ENCODE results near the gene HELZ.

The HELZ gene

GRCh38 chr17:67059372-67059771, 185.6 kb downstream of the HELZ start:
- H3K9me3 ChIP-seq: no peaks in the 10 kb centered on the region
- in situ Hi-C loops (cut with MboI; ENCODE audit: low sequenced_read_pairs): no loop called here
- no peaks in the 10 kb centered on the region for H3K36me3 ChIP-seq (replicated peaks)
- H3K4me1 ChIP-seq: no peaks in the 10 kb centered on the region
- DNase-seq (ENCODE audit: low spot score in 2 of 2): no peak
- no peaks in the 10 kb centered on the region for H3K27me3 ChIP-seq (ENCODE audit: low read depth)
- no peak overlapping the region for H3K4me3 ChIP-seq

- no peak for DNase-seq (ENCODE audit: low spot score in 2 of 2)
- no peaks in the 10 kb centered on the region for H3K36me3 ChIP-seq (replicated peaks)
- H3K4me3 ChIP-seq: no peak overlapping the region
- H3K4me1 ChIP-seq: no peaks in the 10 kb centered on the region
- no peaks in the 10 kb centered on the region for H3K9me3 ChIP-seq
- in situ Hi-C loops (cut with MboI; ENCODE audit: low sequenced_read_pairs): no loop called here
- H3K27me3 ChIP-seq (ENCODE audit: low read depth): no peaks in the 10 kb centered on the region
Observed at GRCh38 chr17:67058036-67058435, 187.0 kb downstream of the HELZ start.

GRCh38 chr17:67056746-67057490, 188.1 kb downstream of the HELZ start:
- H3K4me1 ChIP-seq: no peaks in the 10 kb centered on the region
- in situ Hi-C loops (cut with MboI; ENCODE audit: low sequenced_read_pairs): no loop called here

GRCh38 chr17:67055811-67056745, 188.9 kb downstream of the HELZ start:
- Histone ChIP-seq H3K9me3 (no peaks in the 10 kb centered on the region), H3K4me1 (no peaks in the 10 kb centered on the region), H3K36me3 (replicated peaks) (no peaks in the 10 kb centered on the region), H3K4me3 (no peak overlapping the region), H3K27me3 (ENCODE audit: low read depth) (no peaks in the 10 kb centered on the region)
- in situ Hi-C loops (cut with MboI; ENCODE audit: low sequenced_read_pairs): no loop called here
- DNase-seq (ENCODE audit: low spot score in 2 of 2): no peak

More at GRCh38 chr17:67056746-67057490, 188.1 kb downstream of the HELZ start:
- Histone ChIP-seq H3K36me3 (replicated peaks) (no peaks in the 10 kb centered on the region), H3K27me3 (ENCODE audit: low read depth) (no peaks in the 10 kb centered on the region), H3K9me3 (no peaks in the 10 kb centered on the region), H3K4me3 (no peak overlapping the region)
- DNase-seq (ENCODE audit: low spot score in 2 of 2): no peak

- Histone ChIP-seq H3K4me3 (no peak overlapping the region), H3K9me3 (no peaks in the 10 kb centered on the region), H3K36me3 (replicated peaks) (no peaks in the 10 kb centered on the region), H3K27me3 (ENCODE audit: low read depth) (no peaks in the 10 kb centered on the region), H3K4me1 (no peaks in the 10 kb centered on the region)
- in situ Hi-C loops (cut with MboI; ENCODE audit: low sequenced_read_pairs): no loop called here
- DNase-seq (ENCODE audit: low spot score in 2 of 2): no peak
Observed at GRCh38 chr17:67055041-67055443, 190.0 kb downstream of the HELZ start.

GRCh38 chr17:67054608-67055007, 190.4 kb downstream of the HELZ start:
- DNase-seq (ENCODE audit: low spot score in 2 of 2): no peak
- H3K36me3 ChIP-seq (replicated peaks): no peaks in the 10 kb centered on the region
- in situ Hi-C loops (cut with MboI; ENCODE audit: low sequenced_read_pairs): no loop called here
- no peak overlapping the region for H3K4me3 ChIP-seq
- H3K9me3 ChIP-seq: no peaks in the 10 kb centered on the region
- no peaks in the 10 kb centered on the region for H3K27me3 ChIP-seq (ENCODE audit: low read depth)
- no peaks in the 10 kb centered on the region for H3K4me1 ChIP-seq

- Histone ChIP-seq H3K4me3 (no peak overlapping the region), H3K4me1 (no peaks in the 10 kb centered on the region), H3K9me3 (peaks cover 4% of the 10 kb centered on the region; the same call in 1 of the 2 replicates), H3K27me3 (ENCODE audit: low read depth) (no peaks in the 10 kb centered on the region), H3K36me3 (replicated peaks) (no peaks in the 10 kb centered on the region)
- in situ Hi-C loops (cut with MboI; ENCODE audit: low sequenced_read_pairs): no loop called here
- DNase-seq (ENCODE audit: low spot score in 2 of 2): no peak
Observed at GRCh38 chr17:67054011-67054591, 190.9 kb downstream of the HELZ start.

- in situ Hi-C loops (cut with MboI; ENCODE audit: low sequenced_read_pairs): no loop called here
- Histone ChIP-seq H3K27me3 (ENCODE audit: low read depth) (no peaks in the 10 kb centered on the region), H3K36me3 (replicated peaks) (no peaks in the 10 kb centered on the region), H3K9me3 (peaks cover 8% of the 10 kb centered on the region; the same call in 1 of the 2 replicates), H3K4me3 (no peak overlapping the region), H3K4me1 (no peaks in the 10 kb centered on the region)
- no peak for DNase-seq (ENCODE audit: low spot score in 2 of 2)
Observed at GRCh38 chr17:67053438-67054000, 191.5 kb downstream of the HELZ start.

GRCh38 chr17:67052720-67053437, 192.1 kb downstream of the HELZ start:
- H3K27me3 ChIP-seq (ENCODE audit: low read depth): no peaks in the 10 kb centered on the region
- in situ Hi-C loops (cut with MboI; ENCODE audit: low sequenced_read_pairs): no loop called here
- H3K9me3 ChIP-seq: peaks cover 8% of the 10 kb centered on the region; the same call in 1 of the 2 replicates
- no peaks in the 10 kb centered on the region for H3K4me1 ChIP-seq
- H3K36me3 ChIP-seq (replicated peaks): no peaks in the 10 kb centered on the region
- no peak overlapping the region for H3K4me3 ChIP-seq
- no peak for DNase-seq (ENCODE audit: low spot score in 2 of 2)

GRCh38 chr17:67051837-67052236, 193.2 kb downstream of the HELZ start:
- H3K9me3 ChIP-seq: peaks cover 8% of the 10 kb centered on the region; the same call in 1 of the 2 replicates
- H3K36me3 ChIP-seq (replicated peaks): no peaks in the 10 kb centered on the region
- DNase-seq (ENCODE audit: low spot score in 2 of 2): no peak
- H3K27me3 ChIP-seq (ENCODE audit: low read depth): no peaks in the 10 kb centered on the region
- in situ Hi-C loops (cut with MboI; ENCODE audit: low sequenced_read_pairs): no loop called here
- no peaks in the 10 kb centered on the region for H3K4me1 ChIP-seq
- no peak overlapping the region for H3K4me3 ChIP-seq

GRCh38 chr17:67051155-67051538, 193.8 kb downstream of the HELZ start:
- DNase-seq (ENCODE audit: low spot score in 2 of 2): no peak
- Histone ChIP-seq H3K36me3 (replicated peaks) (no peaks in the 10 kb centered on the region), H3K9me3 (peaks cover 8% of the 10 kb centered on the region; the same call in 1 of the 2 replicates), H3K4me3 (no peak overlapping the region), H3K4me1 (no peaks in the 10 kb centered on the region), H3K27me3 (ENCODE audit: low read depth) (no peaks in the 10 kb centered on the region)
- in situ Hi-C loops (cut with MboI; ENCODE audit: low sequenced_read_pairs): no loop called here

- no peaks in the 10 kb centered on the region for H3K36me3 ChIP-seq (replicated peaks)
- H3K27me3 ChIP-seq (ENCODE audit: low read depth): no peaks in the 10 kb centered on the region
- no peaks in the 10 kb centered on the region for H3K4me1 ChIP-seq
- in situ Hi-C loops (cut with MboI; ENCODE audit: low sequenced_read_pairs): no loop called here
- DNase-seq (ENCODE audit: low spot score in 2 of 2): no peak
- H3K4me3 ChIP-seq: no peak overlapping the region
- H3K9me3 ChIP-seq: peaks cover 8% of the 10 kb centered on the region; the same call in 1 of the 2 replicates
Observed at GRCh38 chr17:67050471-67051154, 194.4 kb downstream of the HELZ start.

Measured in HAP-1 (cell line).